SK-N-MC (cell line): ENCODE results near the gene KAT5.

Experiments used
- EZH2 ChIP-seq: fragments of 200-600 bp; sonication (generic); IDR thresholded peaks from one replicate; pipeline ENCODE4 v1.6.1; 2017; ENCODE audit warnings: antibody characterized with exemption
- POLR2AphosphoS5 ChIP-seq: IDR thresholded peaks from 2 replicates; pipeline ENCODE4 v1.6.1; 2012; ENCODE audit warnings: mild to moderate bottlenecking, low read depth, low read length, borderline replicate concordance

DNA sequence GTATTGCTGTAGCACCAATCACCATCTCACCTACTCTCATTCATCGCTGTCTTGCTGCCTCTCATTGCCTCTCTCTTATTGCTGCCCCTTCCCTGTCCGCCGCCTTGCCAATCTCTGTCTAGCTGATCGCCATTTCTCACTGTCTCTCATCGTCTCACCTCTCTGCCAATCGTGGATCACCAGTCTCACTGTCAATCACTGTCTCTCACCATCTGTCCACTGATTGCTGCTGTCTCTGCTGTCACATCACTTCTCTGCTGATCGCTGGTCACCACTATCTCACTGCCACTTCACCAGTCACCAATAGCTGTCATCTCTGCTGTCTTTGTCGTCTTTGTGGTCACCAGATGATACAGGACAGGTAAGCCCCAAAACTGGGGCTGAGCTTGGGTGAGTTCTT is 29.1 kb downstream of the KAT5 start:
- TF ChIP-seq EZH2 (no peak), POLR2AphosphoS5 (no peak)
